Upper lobe of left lung (tissue), 4 donors: ENCODE data around the gene JMJD1C.

Experiments used
- EP300 ChIP-seq, 4 donors: sonication (generic); formaldehyde crosslinking; IDR thresholded peaks; one replicate each; pipeline ENCODE4 v1.5.1; 2017; ENCODE audit warnings: antibody characterized with exemption in 4 of 4, control low read depth in 2 of 4
- POLR2A ChIP-seq, 4 donors: fragments of 450-650 bp; IDR thresholded peaks; one replicate each; pipeline ENCODE4 v1.5.1; 2016 to 2017; ENCODE audit warnings: antibody characterized with exemption in 4 of 4, mild to moderate bottlenecking in 2 of 4
- TF ChIP-seq, protein P1 (sequence below), 6 experiments: fragments of 450-650 bp in 4 of 6; fragments of 200-600 bp in 2 of 6; sonication (generic) in 2 of 6; IDR thresholded peaks; one replicate each; pipeline ENCODE4 v1.5.1; 2016 to 2019; ENCODE audit warnings: antibody characterized with exemption in 6 of 6

DNA sequence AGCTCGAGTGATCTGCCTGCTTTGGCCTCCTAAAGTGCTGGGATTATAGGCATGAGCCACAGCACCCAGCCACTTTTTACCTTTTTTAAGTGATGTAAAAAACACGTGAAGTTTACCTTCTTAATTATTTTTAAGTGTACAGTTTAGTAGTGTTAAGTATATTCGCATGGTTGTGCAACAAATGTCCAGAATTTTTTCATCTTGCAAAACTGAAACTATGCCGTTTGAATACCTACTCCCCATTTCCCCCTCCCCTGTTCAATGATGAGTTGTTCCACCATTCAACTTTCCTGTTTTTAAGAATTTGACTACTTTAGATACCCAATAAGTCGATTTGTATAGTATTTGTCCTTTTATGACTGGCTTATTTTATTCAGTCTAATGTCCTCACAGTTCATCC, 321.8 kb downstream of the JMJD1C start:
- TF ChIP-seq, protein P1, sequence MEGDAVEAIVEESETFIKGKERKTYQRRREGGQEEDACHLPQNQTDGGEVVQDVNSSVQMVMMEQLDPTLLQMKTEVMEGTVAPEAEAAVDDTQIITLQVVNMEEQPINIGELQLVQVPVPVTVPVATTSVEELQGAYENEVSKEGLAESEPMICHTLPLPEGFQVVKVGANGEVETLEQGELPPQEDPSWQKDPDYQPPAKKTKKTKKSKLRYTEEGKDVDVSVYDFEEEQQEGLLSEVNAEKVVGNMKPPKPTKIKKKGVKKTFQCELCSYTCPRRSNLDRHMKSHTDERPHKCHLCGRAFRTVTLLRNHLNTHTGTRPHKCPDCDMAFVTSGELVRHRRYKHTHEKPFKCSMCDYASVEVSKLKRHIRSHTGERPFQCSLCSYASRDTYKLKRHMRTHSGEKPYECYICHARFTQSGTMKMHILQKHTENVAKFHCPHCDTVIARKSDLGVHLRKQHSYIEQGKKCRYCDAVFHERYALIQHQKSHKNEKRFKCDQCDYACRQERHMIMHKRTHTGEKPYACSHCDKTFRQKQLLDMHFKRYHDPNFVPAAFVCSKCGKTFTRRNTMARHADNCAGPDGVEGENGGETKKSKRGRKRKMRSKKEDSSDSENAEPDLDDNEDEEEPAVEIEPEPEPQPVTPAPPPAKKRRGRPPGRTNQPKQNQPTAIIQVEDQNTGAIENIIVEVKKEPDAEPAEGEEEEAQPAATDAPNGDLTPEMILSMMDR (IDR thresholded peaks at IDR 0.05), result no peak
- TF ChIP-seq EP300 (IDR thresholded peaks at IDR 0.05), result no peak
- TF ChIP-seq POLR2A (IDR thresholded peaks at IDR 0.05), result no peak
